Stimulated activated CD8-positive, alpha-beta memory T cell treated with anti-CD3 and anti-CD28 coated beads, Interleukin-12 subunit alpha, Interleukin-12 subunit beta, amount 100 ng/mL, for 4 hours (primary cell): ENCODE data around the gene ZNF853.
A peak's percentile ranks its signal among the peaks of the same experiment; 100 is the strongest.
"Not testable (repeated sequence)": the region's sequence is repeated elsewhere in the genome, so short reads cannot be mapped to it uniquely, and the experiment has no call there.

ENCODE experiments used
- DNase-seq: peaks from one replicate; pipeline ENCODE4 v3.0.0-alpha.2; 2020; ENCODE audit warnings: low read depth

ZNF853 gene

DNA sequence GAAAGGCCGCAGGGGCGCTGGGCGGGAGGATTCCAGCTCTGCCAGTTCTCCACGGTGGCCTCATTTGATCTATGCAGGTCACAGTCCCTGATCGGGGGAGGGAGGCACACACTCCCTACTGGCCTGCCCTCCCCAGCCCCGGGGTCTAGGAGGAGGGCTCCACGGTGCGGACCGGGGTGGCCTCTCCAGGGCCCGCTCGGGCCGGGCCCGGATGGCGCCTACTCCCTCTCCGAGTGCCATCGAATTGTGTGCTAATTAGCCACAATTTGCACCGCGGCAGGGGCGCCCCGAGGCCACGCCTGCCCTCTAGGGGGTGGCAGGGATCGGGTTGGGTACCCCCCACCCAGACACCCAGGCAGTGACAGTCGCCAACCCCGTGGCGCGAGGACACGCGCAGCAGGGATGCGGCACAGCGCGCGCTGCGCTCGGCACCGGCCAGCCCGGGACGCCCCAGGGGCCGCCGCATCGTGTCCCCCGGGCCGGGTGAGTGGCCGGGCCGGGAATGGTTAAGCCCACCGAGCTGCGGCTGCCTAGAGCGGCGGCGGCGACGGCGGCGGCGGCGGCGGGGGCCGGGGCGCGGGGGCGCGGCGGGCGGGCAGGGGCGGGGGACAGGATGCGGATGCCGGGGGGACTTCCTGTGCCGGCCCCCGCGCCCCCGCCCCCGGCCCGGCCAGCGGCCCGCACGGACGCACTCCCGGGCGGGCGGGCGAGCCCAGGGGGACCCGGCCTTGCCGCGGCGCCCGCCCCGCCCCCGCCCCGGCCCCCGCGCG is at the start of gene ZNF853:
ZNF853 (plus strand) TSS at position 658 of the 770 bp plus-strand sequence. CDS start 565 bp downstream, outside the sequence.
- no peak for DNase-seq

DNA sequence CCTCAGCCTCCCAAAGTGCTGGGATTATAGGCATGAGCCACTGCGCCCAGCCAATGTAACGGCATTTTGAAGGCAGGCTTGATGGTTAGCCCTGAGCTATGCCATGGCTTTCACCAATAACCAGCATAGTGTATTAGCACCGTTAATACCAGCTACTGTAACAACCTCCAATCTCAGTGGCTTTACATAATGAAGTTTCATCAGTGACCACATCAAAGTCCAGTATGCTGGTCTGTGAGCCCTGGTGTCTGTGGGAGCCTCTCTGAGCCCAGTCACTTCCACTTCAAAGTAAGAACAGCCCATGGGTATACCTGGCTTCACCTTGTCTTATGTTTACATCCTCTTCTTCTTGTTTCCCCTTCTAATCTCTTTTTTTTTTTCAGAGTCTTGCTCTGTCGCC is 49.8 kb upstream of the ZNF853 start:
- no peak for DNase-seq

DNA sequence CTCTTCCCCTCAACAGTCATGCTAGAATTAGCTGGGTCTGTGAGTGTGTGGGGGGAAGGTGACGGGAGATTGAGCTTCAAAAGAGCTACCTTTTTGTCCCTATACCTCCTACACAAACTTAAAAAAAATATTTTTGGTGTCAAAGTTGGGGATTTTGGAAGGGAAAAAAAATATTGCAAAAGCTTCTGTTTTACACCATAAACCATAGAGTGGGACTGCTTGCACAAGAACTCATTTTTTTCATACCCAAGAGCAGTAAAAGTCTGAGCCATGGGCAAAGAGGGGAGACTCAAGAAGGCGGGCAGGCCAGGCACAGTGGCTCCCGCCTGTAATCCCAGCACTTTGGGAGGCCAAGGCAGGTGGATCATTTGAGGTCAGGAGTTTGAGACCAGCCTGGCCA is 47.5 kb upstream of the ZNF853 start:
- DNase-seq, result no peak

DNA sequence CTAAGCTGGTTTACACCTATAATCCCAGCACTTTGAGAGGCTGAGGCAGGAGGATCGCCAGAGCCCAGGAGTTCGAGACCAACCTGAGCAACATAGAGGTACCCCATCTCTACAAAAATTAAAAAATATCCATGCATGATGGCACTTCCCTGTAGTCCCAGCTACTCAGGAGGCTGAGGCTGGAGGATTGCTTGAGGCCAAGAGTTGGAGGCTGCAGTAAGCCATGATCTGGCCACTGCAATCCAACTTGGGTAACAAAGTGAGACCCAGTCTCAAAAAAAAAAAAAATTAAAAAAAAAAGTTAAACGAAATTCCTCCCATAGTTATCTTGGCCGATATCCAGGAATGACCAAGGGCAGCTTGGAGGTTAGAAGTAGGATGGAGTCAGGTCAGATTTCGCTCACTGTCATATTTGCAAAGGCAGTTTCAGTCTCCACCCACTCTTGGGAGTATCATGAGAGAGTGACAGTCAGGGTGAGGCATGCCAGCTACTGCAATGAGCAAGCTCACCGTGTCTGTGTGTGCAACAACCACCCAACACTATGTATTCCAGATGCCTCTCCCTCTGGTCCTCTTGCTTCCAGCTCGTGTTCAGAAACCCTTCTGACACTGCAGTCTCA is 44.1 kb upstream of the ZNF853 start:
- no peak for DNase-seq

DNA sequence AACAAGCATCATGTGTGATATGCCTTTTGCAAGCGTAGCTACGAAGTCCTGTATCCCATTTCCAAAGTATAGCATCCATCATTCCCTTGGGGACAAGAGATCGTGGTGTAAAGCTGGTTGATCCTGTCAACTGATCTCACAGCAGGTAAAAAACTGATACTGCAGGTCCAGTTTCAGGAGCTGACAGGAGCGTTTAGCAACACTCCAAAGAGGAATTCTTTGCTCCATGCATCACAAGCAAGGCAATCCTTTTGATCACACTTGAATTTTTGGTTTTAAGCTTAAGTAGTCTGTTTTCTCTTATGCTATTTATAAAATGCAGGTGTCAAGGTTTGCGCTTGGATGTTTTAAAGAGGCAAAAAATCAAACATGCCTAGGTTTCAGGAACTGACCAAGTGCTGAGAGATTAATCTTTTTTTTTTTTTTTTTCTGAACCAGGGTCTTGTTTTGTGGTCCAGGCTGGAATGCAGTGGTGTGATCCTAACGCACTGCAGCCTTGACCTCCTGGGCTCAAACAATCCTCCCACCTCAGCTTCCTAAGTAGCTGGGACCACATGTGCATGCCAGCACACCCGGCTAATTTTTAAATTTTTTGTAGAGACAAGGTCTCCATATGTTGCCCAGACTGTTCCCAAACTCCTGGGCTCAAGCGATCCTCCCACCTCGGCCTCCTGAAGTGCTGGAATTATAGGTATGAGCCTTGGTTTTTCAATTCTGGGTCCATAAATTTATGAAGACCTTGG is 40.0 kb upstream of the ZNF853 start:
- DNase-seq, result no peak

DNA sequence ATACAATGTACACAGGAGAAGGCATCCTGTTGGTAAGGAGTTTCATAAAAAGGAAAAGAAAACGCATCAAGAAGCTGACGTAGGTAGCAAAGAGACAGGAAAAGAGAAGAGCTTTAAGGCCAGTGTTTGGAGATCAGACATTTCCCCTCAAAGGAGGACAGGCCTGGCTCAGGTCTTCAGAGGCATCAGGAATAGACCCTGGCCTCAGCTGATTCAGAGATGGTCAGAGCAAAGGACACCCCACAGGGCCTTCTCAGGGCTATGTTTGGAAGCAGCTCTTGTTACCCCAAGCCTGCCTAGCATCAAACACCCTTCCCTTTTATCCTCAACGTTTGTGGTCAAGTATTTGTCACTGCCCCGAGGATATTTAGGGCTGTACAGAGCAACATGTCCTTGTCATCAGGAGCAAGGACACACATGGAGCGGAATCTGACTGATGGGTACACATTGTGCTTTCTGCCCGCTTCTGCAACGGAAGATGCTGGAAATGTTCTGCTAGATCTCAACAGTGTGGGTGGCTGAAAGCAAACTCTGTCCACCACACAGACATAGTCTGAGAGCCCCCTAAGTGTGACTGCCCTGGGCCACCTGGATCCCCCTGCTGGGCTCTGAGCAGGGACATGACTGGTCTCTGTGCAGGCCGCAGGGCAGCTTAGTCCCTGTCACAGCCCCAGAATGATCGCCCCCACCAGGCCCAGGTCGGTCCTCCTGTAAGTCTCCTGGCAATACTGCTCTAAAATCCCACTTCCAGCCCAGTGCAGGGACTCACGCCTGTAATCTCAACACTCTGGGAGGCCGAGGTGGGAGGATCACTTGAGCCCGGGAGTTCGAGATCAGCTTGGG is 39.2 kb upstream of the ZNF853 start:
- no peak for DNase-seq

DNA sequence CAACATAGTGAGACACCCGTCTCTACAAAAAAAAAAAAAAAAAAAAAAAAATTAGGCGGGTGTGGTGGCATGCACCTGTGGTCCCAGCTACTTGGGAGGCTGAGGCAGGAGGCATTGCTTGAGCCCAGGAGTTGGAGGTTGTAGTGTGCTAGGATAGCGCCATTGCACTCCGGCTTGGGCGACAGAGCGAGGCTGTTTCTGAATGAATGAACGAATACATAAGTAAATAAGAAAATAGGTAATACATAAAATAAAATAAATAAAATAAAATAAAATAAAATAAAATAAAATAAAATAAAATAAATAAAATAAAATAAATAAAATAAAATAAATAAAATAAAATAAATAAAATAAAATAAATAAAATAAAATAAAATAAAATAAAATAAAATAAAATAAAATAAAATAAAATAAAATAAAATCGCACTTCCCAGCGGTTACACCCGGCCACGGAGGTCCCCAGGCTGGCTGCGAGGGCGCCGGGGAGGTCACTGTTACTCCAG is 38.5 kb upstream of the ZNF853 start:
- DNase-seq, result not testable (repeated sequence)

DNA sequence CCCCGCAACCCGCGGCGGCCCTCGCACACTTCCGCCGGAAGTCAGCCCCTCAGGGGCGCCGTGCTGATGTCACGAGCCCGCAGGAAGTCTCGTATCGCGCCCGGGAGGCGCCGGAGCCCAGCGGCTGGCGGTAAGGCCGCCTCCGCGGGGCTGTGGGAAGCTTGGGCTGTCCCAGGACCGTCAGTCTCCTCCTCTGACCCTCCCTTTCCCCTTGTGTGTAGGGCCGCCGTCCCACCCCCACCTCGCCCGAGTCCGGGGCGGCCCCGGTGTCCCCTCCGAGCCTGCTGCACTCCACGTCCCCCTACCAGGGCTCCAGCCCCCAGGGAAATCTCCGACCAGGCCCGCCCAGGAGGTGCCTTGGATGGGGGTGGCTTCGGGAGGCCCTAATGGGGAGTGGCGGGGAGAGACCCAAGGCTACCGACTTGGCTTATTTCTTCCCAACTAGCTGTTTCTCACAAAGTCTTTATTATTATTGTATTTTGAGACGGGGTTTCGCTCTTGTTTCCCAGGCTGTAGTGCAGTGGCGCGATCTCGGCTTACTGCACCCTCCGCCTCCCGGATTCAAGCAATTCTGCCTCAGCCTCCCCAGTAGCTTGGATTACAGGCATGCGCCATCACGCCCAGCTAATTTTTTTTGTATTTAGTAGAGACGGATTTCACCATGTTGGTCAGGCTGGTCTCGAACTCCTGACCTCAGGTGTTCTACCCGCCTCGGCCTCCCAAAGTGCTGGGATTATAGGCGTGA is 37.9 kb upstream of the ZNF853 start, which contains the start of gene ZDHHC4:
ZDHHC4 (plus strand) TSS at position 86 of the 745 bp plus-strand sequence. CDS start 3,108 bp downstream, outside the sequence.
- DNase-seq, result peak; percentile 81

DNA sequence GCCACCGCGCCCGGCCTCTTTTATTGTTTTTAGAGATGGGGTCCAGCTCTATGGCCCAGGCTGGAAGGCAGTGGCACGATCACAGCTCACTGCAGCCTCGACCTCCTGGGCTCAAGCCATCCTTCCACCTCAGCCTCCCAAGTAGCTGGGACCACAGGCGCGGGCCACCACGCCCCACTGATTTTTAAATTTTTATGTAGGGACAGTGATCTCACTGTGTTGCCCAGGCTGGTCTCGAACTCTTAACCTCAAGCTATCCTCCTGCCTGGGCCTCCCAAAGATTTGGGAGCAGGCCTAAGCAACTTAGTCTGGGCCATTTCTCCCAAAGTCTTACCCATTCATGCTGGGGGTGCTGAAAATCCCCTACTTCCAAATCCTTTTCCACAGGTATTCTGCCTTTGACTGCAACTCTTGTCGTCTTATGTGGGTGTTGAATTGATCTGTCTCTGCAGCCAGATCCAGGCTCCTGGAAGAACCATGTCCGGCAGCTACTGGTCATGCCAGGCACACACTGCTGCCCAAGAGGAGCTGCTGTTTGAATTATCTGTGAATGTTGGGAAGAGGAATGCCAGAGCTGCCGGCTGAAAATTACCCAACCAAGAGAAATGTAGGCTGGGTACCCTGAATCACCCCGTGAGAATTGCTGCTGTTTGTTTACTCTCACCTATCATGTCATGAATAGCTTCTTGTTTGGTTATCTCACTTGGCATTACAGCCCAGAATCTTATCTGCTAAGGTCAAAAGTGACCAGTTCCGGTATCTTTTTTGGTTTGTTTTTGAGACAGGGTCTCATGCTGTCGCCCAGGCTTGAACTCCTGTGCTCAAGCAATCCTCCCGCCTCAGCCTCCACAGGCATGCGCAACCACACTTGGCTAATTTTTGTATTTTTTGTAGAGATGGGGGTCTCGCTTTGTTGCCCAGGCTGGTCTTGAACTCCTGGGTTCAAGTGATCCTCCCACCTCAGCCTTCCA is 37.0 kb upstream of the ZNF853 start:
- no peak for DNase-seq

DNA sequence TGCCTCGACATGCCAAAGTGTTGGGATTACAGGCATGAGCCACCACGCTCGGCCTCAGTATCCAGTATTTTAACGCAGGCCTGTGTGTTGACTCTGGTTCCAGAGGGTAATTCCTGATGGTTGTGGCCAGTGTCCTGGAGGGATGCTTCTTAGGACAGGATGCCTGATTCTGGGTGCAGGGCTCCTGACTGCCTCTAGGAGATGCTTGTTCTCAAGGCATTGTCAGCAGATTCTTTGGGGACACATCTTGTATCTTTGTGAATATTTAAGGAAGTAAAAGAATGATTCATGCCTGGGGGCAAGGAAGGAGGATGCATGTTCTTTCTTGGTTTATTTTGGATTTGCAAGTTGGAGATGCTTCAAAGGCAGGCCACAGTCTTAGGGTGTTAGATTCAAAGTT is 36.0 kb upstream of the ZNF853 start:
- no peak for DNase-seq

DNA sequence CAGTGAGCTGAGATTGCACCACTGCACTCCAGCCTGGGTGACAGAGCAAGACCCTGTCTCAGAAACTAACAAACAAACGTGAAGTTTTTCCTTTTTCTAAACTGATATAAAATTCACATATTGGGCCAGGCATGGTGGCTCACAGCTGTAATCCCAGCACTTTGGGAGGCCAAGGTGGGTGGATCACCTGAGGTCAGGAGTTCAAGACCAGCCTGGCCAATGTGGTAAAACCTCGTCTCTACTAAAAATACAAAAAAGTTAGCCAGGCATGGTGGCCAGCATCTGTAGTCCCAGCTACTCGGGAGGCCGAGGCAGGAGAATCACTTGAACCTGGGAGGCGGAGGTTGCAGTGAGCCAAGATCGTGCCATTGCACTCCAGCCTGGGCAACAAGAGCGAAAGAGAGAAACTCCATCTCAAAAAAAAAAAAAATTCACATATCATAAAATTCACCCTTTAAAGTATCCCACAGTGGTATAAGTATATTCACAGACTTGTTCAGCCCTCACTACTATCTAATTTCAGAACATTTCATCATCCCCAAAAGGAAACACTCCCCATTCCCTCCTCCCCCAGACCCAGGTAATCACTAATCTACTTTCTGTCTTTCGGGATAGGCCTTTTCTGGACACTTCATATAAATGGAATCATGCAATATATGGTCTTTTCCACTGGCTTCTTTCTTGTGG is 29.5 kb upstream of the ZNF853 start:
- not testable (repeated sequence) for DNase-seq

DNA sequence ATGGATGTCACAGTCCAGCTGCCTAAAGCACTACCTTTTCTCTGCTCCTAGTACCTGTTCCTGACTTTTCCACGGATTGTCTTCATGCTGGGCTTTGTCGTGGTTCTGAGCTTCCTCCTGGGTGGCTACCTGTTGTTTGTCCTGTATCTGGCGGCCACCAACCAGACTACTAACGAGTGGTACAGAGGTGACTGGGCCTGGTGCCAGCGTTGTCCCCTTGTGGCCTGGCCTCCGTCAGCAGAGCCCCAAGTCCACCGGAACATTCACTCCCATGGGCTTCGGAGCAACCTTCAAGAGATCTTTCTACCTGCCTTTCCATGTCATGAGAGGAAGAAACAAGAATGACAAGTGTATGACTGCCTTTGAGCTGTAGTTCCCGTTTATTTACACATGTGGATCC is 26.8 kb upstream of the ZNF853 start:
- no peak for DNase-seq

DNA sequence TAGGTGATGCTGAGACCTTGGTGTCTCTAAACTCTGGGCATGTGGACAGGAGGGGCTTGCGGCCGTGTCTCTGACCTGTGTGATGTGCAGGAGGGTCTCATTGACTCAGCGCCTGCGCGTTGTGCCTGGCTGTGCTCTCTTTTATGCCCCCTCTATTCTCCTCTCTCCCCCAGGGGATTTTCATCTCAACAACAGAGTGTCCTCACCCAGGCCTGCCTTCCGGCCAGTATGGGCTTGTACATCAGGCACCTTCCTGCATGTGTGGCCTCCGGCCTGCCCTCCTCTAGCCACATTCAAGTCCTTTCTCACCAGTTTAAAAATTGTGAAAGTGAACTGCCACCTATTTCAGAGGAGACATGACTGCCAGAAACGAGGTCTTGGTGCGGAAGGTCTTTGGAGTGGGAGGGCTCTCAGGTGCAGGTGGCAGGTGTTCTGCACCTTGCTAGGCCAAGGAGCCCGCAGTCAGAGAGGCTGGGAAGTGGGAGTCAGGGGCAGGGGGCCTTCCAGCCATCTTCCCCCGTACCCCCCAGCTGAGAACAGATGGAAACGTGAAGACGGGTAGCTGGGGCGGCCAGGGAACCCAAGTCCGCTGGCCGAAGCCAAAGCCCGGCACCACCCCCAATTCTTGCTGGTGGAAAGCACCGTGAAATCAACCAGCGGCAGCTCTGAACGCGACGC is 26.1 kb upstream of the ZNF853 start:
- DNase-seq, result no peak

DNA sequence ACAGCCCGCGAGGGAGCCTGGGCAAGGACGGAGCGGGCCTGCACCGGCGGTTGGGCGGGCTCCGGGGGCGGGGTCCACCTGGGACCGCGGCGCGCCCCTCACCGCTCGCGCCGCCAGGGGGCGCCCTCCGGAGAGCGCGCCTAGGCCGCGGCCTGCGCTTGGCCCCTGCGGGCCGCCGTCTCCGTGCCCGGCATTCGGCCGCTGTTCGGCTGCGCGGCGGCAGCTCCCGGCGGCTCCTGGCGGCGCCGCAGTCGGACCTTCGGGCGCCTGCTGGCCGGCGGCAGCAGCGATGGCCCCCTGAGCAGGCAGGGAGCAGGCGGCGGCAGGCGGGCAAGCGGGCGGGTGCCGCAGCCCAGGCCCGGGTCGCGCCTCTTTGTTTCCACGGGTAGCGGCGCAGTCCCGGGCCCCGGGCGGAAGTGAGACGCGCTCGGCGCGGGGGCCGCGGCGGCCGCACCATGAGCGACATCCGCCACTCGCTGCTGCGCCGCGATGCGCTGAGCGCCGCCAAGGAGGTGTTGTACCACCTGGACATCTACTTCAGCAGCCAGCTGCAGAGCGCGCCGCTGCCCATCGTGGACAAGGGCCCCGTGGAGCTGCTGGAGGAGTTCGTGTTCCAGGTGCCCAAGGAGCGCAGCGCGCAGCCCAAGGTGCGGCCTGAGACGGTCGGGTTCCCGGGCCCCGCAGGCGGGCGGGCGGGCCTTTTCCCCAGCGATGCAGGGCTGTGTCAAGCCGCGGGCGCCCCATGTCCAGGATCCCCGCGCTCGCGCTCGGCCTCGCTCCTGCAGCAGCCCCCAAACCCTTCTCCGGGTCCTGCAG is 25.4 kb upstream of the ZNF853 start, which contains the start of gene INTS15:
INTS15 (plus strand) TSS at position 193 of the 816 bp plus-strand sequence; CDS start at position 456, 263 bp downstream.
- peak; percentile 77 for DNase-seq

DNA sequence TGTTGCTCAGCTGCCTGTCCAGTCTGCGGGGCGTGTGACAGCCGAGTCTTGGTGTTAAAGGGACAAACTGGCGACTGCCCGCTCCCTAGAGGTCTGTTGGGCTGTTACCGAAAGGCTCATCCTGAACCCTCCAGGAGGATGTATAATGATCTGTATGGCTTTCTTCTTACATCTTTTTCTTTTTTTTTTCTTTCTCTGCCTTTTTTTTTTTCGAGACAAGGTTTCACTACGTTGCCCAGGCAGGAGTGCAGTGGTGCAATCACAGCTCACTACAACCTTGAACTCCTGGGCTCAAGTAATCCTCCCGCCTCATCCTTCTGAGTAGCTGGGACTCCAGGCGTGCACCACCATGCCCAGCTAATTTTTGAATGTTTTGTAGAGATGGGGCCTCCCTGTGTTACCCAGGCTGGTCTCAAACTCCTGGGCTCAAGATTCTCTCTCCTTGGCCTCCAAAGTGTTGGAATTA is 24.7 kb upstream of the ZNF853 start:
- DNase-seq, result no peak

DNA sequence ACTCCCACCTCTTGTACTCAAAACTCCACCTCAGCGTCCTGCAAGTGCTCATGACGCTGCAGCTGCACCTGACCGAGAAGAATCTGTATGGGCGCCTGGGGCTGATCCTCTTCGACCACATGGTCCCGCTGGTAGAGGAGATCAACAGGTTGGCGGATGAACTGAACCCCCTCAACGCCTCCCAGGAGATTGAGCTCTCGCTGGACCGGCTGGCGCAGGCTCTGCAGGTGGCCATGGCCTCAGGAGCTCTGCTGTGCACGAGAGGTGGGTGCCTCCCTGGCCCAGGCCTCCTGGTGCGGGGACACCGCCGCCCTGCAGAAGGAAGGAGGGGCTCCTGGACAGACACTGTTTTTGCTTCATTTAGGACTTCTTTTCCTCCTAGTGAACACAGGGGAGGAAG is 15.3 kb upstream of the ZNF853 start:
- DNase-seq, result no peak

DNA sequence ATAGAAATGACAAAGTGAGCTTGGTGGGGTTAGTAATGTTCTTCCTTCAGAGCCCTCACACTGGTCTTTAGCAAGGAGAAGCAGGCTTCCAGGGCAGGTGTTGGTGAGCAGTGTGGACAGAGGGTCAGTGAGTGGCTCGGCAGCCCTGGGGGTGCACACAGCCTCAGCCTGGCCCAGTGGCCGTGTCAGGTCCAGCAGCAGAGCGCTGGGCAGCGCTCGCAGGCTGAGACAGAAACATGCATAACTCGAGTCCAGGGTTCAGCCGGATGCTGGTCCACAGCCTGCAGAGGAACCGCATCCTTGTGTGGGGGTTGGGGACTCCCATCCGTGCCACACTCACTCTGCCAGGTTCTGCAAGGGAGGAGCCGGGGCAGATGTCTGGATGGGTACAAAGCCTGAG is 11.0 kb upstream of the ZNF853 start:
- DNase-seq, result no peak
